Sigmoid colon (tissue), 7 donors: ENCODE measurements around the gene ANO2. TPM values are rescaled to one million over a fixed set of nuclear protein-coding genes. Genes with fewer than 3 reads are reported as not detected.

ENCODE experiments used
- DNase-seq: peaks from one replicate; pipeline ENCODE4 v3.0.0-alpha.2; 2019
- H3K27ac ChIP-seq, 4 donors: fragments of 200-600 bp; sonication (generic); one replicate each; pipeline ENCODE4 v1.5.1; 2016 to 2019; ENCODE audit warnings: mild to moderate bottlenecking in 1 of 4
- H3K27me3 ChIP-seq, 3 donors: fragments of 200-600 bp; sonication (generic); one replicate each; pipeline ENCODE4 v1.5.1; 2019; ENCODE audit warnings: mild to moderate bottlenecking in 1 of 3
- H3K36me3 ChIP-seq, 4 donors: fragments of 200-600 bp; sonication (generic); one replicate each; pipeline ENCODE4 v1.5.1; 2016 to 2019
- H3K4me1 ChIP-seq, 4 donors: fragments of 200-600 bp; sonication (generic); one replicate each; pipeline ENCODE4 v1.5.1; 2017 to 2019
- H3K4me3 ChIP-seq, 4 donors: fragments of 200-600 bp; sonication (generic); one replicate each; pipeline ENCODE4 v1.5.1; 2017 to 2019; ENCODE audit warnings: mild to moderate bottlenecking in 2 of 4, moderate library complexity in 1 of 4
- H3K9me3 ChIP-seq, 4 donors: fragments of 200-600 bp in 3 of 4; sonication (generic) in 3 of 4; one replicate each; pipeline versions ENCODE4 v1.5.1 to v1.6.1; 2013 to 2019
- EP300 ChIP-seq, 4 donors: sonication (generic); formaldehyde crosslinking; IDR thresholded peaks; one replicate each; pipeline ENCODE4 v1.6.1; 2017; ENCODE audit warnings: antibody characterized with exemption in 4 of 4
- POLR2A ChIP-seq, 2 donors: fragments of 450-650 bp; IDR thresholded peaks; one replicate each; pipeline ENCODE4 v1.6.1; 2016; ENCODE audit warnings: antibody characterized with exemption in 2 of 2, mild to moderate bottlenecking in 2 of 2, moderate library complexity in 2 of 2
- POLR2AphosphoS5 ChIP-seq, 4 donors: sonication (generic); formaldehyde crosslinking; IDR thresholded peaks; one replicate each; pipeline ENCODE4 v1.6.1; 2017; ENCODE audit warnings: antibody characterized with exemption in 4 of 4
- WGBS, 2 donors: extraction: QIAGEN DNeasy Blood & Tissue Kit; methylation state at CpG; one replicate each; pipeline ENCODE4 v1.1.7; 2013; 5-methylcytosine and 5-hydroxymethylcytosine counted together
- intact Hi-C: fragments of 100-400 bp; cut with DNase I; formaldehyde crosslinking; loops from one replicate; pipeline ENCODE4 v1.15.1; 2023
- polyA plus RNA-seq, 3 donors: library from polyadenylated mRNA; stranded (reverse); fragments of 200-250 nt; gene quantifications; one replicate each; pipeline ENCODE4 v1.2.3, GENCODE V29; 2013
- total RNA-seq, 4 donors: library from RNA; depleted of rRNA; stranded (reverse); fragments of >200 nt; gene quantifications; one replicate each; pipeline ENCODE4 v1.1.0, GENCODE V29; 2016
- TF ChIP-seq, protein P1 (sequence below), 4 experiments: fragments of 450-650 bp in 3 of 4; fragments of 200-600 bp in 1 of 4; IDR thresholded peaks; one replicate each; pipeline ENCODE4 v1.5.1; 2016 to 2019; ENCODE audit warnings: antibody characterized with exemption in 4 of 4, mild to moderate bottlenecking in 3 of 4, moderate library complexity in 2 of 4
- donor health status: healthy with polysubstance abuse.
- donor health status: Bipolar disorder and iron deficiency.
- donor health status: healthy.

The ANO2 gene
- total and polyA plus RNA-seq, 7 donors: 0.46 to 4.3 (median 1.8) TPM; not detected in 1

DNA sequence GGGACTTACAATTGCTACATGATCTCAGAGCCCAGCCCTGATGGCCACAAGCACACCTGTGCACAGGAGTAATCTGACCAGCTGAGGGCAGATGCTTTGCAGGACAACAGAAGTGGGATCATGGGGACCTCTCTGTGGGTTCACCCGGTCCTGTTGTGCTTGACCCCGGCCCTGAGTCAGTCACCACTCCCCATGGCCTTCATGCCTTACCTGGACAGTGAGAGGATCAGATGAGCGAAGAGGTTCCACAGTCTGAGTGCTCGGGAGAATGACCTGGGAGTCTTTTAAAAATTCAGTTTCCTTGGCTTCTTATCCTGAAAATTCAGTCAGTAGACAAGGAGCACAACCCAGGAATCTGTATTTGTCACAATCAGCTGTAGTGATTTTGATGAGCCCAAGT is 425.0 kb downstream of the ANO2 start:
- Histone ChIP-seq H3K27me3 (no peaks in the 10 kb centered on the region), H3K36me3 (no peaks in the 10 kb centered on the region), H3K9me3 (no peaks in the 10 kb centered on the region), H3K4me3 (no peak overlapping the region), H3K27ac (no peak overlapping the region), H3K4me1 (no peaks in the 10 kb centered on the region)
- TF ChIP-seq, protein P1, sequence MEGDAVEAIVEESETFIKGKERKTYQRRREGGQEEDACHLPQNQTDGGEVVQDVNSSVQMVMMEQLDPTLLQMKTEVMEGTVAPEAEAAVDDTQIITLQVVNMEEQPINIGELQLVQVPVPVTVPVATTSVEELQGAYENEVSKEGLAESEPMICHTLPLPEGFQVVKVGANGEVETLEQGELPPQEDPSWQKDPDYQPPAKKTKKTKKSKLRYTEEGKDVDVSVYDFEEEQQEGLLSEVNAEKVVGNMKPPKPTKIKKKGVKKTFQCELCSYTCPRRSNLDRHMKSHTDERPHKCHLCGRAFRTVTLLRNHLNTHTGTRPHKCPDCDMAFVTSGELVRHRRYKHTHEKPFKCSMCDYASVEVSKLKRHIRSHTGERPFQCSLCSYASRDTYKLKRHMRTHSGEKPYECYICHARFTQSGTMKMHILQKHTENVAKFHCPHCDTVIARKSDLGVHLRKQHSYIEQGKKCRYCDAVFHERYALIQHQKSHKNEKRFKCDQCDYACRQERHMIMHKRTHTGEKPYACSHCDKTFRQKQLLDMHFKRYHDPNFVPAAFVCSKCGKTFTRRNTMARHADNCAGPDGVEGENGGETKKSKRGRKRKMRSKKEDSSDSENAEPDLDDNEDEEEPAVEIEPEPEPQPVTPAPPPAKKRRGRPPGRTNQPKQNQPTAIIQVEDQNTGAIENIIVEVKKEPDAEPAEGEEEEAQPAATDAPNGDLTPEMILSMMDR (IDR thresholded peaks at IDR 0.05): no peak
- TF ChIP-seq POLR2AphosphoS5 (IDR thresholded peaks at IDR 0.05) (no peak), POLR2A (IDR thresholded peaks at IDR 0.05) (no peak), EP300 (IDR thresholded peaks at IDR 0.05) (no peak)
- WGBS, 2 donors: 86 to 92% methylated on average over 4 of the region's 4 CpGs
- DNase-seq: no peak
- intact Hi-C loops: no loop called here

DNA sequence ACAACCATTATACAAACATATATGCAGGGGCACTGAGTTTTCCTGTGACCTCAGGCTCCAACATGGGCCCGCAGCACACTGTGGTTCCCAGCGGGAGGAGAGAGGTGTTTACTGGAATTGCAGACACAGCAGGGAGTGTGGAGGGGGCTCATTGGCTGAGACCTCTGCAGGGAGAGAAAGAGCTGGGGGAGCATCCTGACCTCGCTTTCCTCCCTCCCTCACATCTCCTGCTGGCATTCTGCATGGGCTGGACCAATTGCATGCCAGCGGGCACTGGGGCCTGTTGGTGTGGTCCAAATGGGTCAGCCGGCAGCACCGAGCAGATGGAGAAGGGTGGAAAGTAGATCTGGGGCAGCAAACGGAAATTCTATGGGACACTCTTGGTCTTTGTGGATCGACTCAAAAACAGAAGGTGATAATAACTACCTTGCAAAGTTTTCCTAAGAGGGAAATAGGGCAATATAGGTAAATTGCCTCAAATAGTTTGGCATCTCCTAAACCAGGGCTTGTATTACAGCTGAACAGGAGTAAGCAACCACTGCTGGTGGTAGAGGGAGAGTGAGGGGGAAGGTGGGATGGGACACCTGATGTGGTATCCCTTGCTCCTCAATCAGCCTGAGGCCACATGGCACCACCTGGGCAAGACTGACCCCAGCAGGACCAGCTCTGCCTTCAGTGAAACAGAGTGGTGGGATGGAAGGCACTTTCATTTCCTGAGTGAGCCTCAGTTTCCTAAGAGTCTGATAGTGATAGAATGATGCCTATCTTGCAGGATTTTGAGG is 426.3 kb downstream of the ANO2 start:
- no peaks in the 10 kb centered on the region for H3K4me1 ChIP-seq
- H3K36me3 ChIP-seq: no peaks in the 10 kb centered on the region
- no peak for DNase-seq
- no peak overlapping the region for H3K27ac ChIP-seq
- H3K27me3 ChIP-seq: no peaks in the 10 kb centered on the region
- H3K9me3 ChIP-seq: no peaks in the 10 kb centered on the region
- 90 to 91% methylated on average over 8 of the region's 8 CpGs for WGBS, 2 donors
- H3K4me3 ChIP-seq: no peak overlapping the region
- no peak for TF ChIP-seq POLR2AphosphoS5 (IDR thresholded peaks at IDR 0.05)
- TF ChIP-seq, protein P1 (IDR thresholded peaks at IDR 0.05): no peak
- no peak for TF ChIP-seq POLR2A (IDR thresholded peaks at IDR 0.05)
- TF ChIP-seq EP300 (IDR thresholded peaks at IDR 0.05): no peak
- intact Hi-C loops: no loop called here

DNA sequence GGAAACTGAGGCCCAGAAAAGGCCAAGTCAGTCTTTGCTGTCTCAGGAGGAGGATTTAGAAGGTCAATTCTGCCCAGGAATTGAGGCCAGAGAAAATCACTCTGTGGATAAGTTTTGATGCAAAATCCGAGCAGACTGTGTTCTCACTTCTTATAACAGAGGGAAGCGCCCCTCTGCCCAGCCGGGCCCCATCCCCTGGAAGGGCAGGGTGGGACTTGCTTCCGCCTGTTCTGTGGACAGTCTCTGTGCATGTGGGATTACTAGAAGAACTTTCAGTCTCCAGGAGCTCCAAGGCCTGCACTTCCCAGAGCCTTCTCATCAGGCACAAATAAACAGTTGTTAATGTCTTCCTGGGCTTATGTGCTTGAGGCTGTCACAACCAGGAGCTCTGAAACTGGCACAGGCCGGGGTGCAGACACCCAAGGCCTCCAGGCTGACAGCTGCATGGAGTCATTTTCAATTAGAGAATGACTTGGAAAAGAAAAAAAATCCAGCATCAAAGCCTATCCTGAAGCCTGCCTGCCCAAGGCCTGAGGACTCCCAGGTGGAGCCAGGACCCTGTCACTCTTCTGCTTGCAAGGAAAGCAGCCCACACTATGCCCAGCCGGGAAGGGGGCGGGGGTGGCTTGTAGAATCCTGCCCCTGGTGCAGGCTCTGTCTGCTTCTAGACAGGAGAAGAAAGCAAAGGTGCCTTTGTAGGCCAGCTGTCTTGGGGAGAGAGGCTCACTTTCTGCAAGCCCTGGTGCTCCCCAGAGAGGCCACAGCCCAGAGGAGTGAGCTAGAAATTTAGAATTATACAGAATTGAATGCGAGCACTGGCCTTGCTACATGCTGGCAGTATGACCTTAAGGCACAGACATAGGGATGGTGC is 428.5 kb downstream of the ANO2 start:
- intact Hi-C loops: no loop called here
- WGBS, 2 donors: 86 to 89% methylated on average over 8 of the region's 8 CpGs
- H3K9me3 ChIP-seq: no peaks in the 10 kb centered on the region

DNA sequence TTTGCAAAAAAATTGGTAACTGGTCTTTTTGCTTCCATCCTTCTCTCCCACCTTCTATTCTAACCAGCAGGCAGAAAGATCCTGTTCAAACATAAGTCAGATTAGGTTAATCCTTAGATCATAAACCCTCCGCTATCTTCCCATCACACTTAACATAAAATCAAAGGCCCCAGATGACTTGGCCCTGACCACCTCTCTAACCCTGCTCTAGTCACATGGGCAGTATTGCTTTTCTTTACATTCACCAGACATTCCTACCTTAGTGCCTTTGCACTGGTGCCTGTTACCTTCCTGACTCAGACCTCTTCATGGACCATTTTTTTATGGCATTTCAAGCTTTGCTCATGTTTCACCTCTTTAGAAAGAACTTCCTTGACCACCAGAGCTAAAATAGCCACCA is 429.6 kb downstream of the ANO2 start:
- peaks cover 0 to 25% (median 12%) of the 10 kb centered on the region in 3 donors for H3K27me3 ChIP-seq
- no peaks in the 10 kb centered on the region for H3K36me3 ChIP-seq
- no peak overlapping the region for H3K27ac ChIP-seq
- 97 to 98% methylated on average over 1 of the region's 1 CpG for WGBS, 2 donors
- H3K4me1 ChIP-seq: peaks cover 0 to 12% (median 10%) of the 10 kb centered on the region in 4 donors
- intact Hi-C loops: no loop called here
- no peak overlapping the region for H3K4me3 ChIP-seq
- TF ChIP-seq POLR2A (IDR thresholded peaks at IDR 0.05): no peak
- TF ChIP-seq, protein P1 (IDR thresholded peaks at IDR 0.05): no peak
- no peak for TF ChIP-seq EP300 (IDR thresholded peaks at IDR 0.05)
- TF ChIP-seq POLR2AphosphoS5 (IDR thresholded peaks at IDR 0.05): no peak
- no peak for DNase-seq
- no peaks in the 10 kb centered on the region for H3K9me3 ChIP-seq

More for the DNA sequence above, 428.5 kb downstream of the ANO2 start:
- no peak overlapping the region for H3K27ac ChIP-seq
- no peak overlapping the region for H3K4me3 ChIP-seq
- no peak for DNase-seq
- peaks cover 0 to 11% (median 7%) of the 10 kb centered on the region in 4 donors for H3K4me1 ChIP-seq
- peaks cover 0 to 13% (median 7%) of the 10 kb centered on the region in 3 donors for H3K27me3 ChIP-seq
- TF ChIP-seq POLR2A (IDR thresholded peaks at IDR 0.05): no peak
- no peak for TF ChIP-seq EP300 (IDR thresholded peaks at IDR 0.05)
- no peak for TF ChIP-seq POLR2AphosphoS5 (IDR thresholded peaks at IDR 0.05)
- H3K36me3 ChIP-seq: no peaks in the 10 kb centered on the region

DNA sequence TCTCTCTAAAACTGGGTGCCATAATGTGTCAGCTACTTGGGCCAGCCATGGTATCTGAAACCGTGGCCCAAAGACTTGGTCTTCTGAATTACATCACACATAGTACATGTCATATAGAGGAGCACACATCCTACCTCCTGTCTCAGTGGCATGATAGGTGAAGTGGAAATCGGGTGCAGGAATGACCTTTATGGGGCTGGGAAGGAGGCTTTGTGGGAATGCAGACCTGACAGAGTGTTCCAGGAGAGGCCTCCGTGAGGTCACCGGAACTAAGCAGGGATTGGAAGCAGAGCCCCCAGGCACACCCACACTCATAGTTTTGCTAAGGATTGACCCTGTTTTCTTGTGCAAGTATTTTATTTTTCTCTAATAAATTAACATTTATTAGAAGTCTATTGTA is 430.5 kb downstream of the ANO2 start:
- TF ChIP-seq POLR2A (IDR thresholded peaks at IDR 0.05): no peak
- TF ChIP-seq EP300 (IDR thresholded peaks at IDR 0.05): no peak
- TF ChIP-seq, protein P1 (IDR thresholded peaks at IDR 0.05): no peak
- no peak for TF ChIP-seq POLR2AphosphoS5 (IDR thresholded peaks at IDR 0.05)
- Histone ChIP-seq H3K27ac (no peak overlapping the region), H3K9me3 (no peaks in the 10 kb centered on the region), H3K36me3 (no peaks in the 10 kb centered on the region), H3K4me1 (peaks cover 0 to 12% (median 10%) of the 10 kb centered on the region in 4 donors), H3K27me3 (peaks cover 0 to 31% (median 12%) of the 10 kb centered on the region in 3 donors), H3K4me3 (no peak overlapping the region)
- DNase-seq: no peak
- WGBS, 2 donors: 91 to 95% methylated on average over 4 of the region's 4 CpGs
- intact Hi-C loops: no loop called here
